ENCODE data around the gene ATCAY.

DNA sequence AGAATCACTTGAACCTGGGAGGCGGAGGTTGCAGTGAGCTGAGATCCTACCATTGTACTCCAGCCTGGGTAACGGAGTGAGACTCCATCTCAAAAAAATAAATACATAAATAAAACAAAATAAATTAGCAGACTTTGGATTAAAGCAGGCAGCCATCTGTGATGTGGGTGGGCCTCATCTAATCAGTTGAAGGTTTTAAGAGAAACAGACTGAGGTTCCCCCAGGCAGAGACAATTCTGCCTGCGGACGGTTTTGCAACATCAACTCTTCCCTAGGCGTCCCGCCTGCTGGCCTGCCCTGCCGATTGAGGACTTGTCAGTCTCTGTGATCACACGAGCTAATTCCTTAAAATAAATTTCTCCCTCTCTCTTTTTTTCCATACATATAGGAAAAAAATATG, 23.7 kb downstream of the ATCAY start:
- TF ChIP-seq, protein P1, sequence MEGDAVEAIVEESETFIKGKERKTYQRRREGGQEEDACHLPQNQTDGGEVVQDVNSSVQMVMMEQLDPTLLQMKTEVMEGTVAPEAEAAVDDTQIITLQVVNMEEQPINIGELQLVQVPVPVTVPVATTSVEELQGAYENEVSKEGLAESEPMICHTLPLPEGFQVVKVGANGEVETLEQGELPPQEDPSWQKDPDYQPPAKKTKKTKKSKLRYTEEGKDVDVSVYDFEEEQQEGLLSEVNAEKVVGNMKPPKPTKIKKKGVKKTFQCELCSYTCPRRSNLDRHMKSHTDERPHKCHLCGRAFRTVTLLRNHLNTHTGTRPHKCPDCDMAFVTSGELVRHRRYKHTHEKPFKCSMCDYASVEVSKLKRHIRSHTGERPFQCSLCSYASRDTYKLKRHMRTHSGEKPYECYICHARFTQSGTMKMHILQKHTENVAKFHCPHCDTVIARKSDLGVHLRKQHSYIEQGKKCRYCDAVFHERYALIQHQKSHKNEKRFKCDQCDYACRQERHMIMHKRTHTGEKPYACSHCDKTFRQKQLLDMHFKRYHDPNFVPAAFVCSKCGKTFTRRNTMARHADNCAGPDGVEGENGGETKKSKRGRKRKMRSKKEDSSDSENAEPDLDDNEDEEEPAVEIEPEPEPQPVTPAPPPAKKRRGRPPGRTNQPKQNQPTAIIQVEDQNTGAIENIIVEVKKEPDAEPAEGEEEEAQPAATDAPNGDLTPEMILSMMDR (IDR thresholded peaks at IDR 0.05): no peak
- no peak for TF ChIP-seq POLR2A (IDR thresholded peaks at IDR 0.05)

All from esophagus squamous epithelium (tissue), 4 donors.